CD4-positive, alpha-beta T cell (primary cell): ENCODE measurements around the gene PACSIN2. TPM values are rescaled to one million over a fixed set of nuclear protein-coding genes. Genes with fewer than 3 reads are reported as not detected.

Experiments
- ATAC-seq: fragments of 200-7000 bp; cut with Tn5 transposase; one replicate; pipeline ENCODE4 v1.10.0; 2022; ENCODE audit warnings: mild to moderate bottlenecking; ENCODE audit not compliant: poor library complexity
- CTCF ChIA-PET: fragments of 350-600 bp; sonication (Branson Sonifier 250); formaldehyde crosslinking; loops from one replicate; lab custom pipeline; 2021; ENCODE audit warnings: antibody characterized with exemption, inconsistent platforms; lab: Charles Lee
- POLR2A ChIA-PET: fragments of 350-600 bp; sonication (Branson Sonifier 250); formaldehyde crosslinking; loops from one replicate; lab custom pipeline; 2021; ENCODE audit warnings: antibody characterized with exemption, inconsistent platforms; lab: Charles Lee
- DNase-seq, 14 experiments: peaks; one replicate each; pipeline ENCODE4 v3.0.0-alpha.2; 2013 to 2020; ENCODE audit warnings: mixed read lengths in 2 of 14
- H3K27ac ChIP-seq, 2 donors: one replicate each; pipeline versions ENCODE4 v1.5.1 to v1.7.0; 2013; ENCODE audit warnings: low read length in 2 of 2, low read depth in 1 of 2, mild to moderate bottlenecking in 1 of 2
- H3K27me3 ChIP-seq, 2 experiments: 1 replicate in 1 of 2; 2 replicates in 1 of 2; pipeline versions ENCODE4 v1.6.1 to v1.7.0; 2013; ENCODE audit warnings: low read length in 2 of 2, control low read depth in 1 of 2, mild to moderate bottlenecking in 1 of 2, moderate library complexity in 1 of 2; ENCODE audit not compliant: insufficient read depth in 2 of 2, control insufficient read depth in 1 of 2
- H3K36me3 ChIP-seq: one replicate; pipeline ENCODE4 v1.6.1; 2013; ENCODE audit warnings: low read length, control low read depth; ENCODE audit not compliant: insufficient read depth
- H3K4me1 ChIP-seq: one replicate; pipeline ENCODE4 v1.6.1; 2013; ENCODE audit warnings: low read length, control low read depth; ENCODE audit not compliant: insufficient read depth
- H3K4me3 ChIP-seq: one replicate; pipeline ENCODE4 v1.5.1; 2013; ENCODE audit warnings: mild to moderate bottlenecking, low read length, moderate library complexity
- H3K9me3 ChIP-seq, 2 experiments: 1 replicate in 1 of 2; 2 replicates in 1 of 2; pipeline versions ENCODE4 v1.6.1 to v1.7.0; 2013; ENCODE audit warnings: low read length in 2 of 2, mild to moderate bottlenecking in 2 of 2, control low read depth in 1 of 2, moderate library complexity in 1 of 2; ENCODE audit not compliant: control insufficient read depth in 1 of 2, insufficient read depth in 1 of 2
- H3K27ac Mint-ChIP-seq: one replicate; pipeline ENCODE4 v1.8.0; 2020; ENCODE audit warnings: mixed read lengths
- H3K27me3 Mint-ChIP-seq: one replicate; pipeline ENCODE4 v1.8.0; 2021; ENCODE audit warnings: mixed read lengths
- H3K36me3 Mint-ChIP-seq: one replicate; pipeline ENCODE4 v1.8.0; 2021; ENCODE audit warnings: low read depth, mixed read lengths
- H3K4me1 Mint-ChIP-seq: one replicate; pipeline ENCODE4 v1.8.0; 2021; ENCODE audit warnings: low read depth, mixed read lengths
- H3K4me3 Mint-ChIP-seq: one replicate; pipeline ENCODE4 v1.8.0; 2020; ENCODE audit warnings: mild to moderate bottlenecking, mixed read lengths
- H3K9me3 Mint-ChIP-seq: one replicate; pipeline ENCODE4 v1.8.0; 2020; ENCODE audit warnings: mixed read lengths
- CTCF ChIP-seq: fragments of 200-600 bp; IDR thresholded peaks from one replicate; pipeline ENCODE4 v1.8.0; 2022; ENCODE audit warnings: antibody characterized with exemption, mild to moderate bottlenecking
- intact Hi-C, 2 experiments: fragments of 100-400 bp; cut with DNase I in 1 of 2; cut with micrococcal nuclease in 1 of 2; formaldehyde crosslinking; loops; one replicate each; pipeline versions ENCODE4 v1.15.1 to v1.9.0; 2023 to 2025; cut with DNase I, micrococcal nuclease
- total RNA-seq, 174 experiments: library from RNA in 2 of 174; stranded (reverse) in 2 of 174; gene quantifications; one replicate each; pipeline ENCODE4 v1.2.3 and lab custom pipeline; 2021 to 2026

The PACSIN2 gene
- total RNA-seq, 2 experiments from 2014 or later = 23.3 to 25.5 TPM

- DNase-seq (peak in 1 of 14 experiments; percentile 24), ATAC-seq (no peak)
- H3K4me1 ChIP-seq = peaks cover 37% of the 10 kb centered on the region
- H3K27ac ChIP-seq = peak overlapping the region in 1 of 2 donors; percentile 47
- ChIA-PET CTCF (interaction anchor here (1.0 kb wide), 1 partner anchor 52 kb away, joined by 3 read pairs; no protein-coding TSS in a partner anchor), POLR2A (no interaction called here)
- no peak for TF ChIP-seq CTCF
- intact Hi-C loops = no loop called here
- H3K27me3 Mint-ChIP-seq = no peaks in the 10 kb centered on the region
- H3K36me3 Mint-ChIP-seq = peaks cover 26% of the 10 kb centered on the region
- H3K9me3 ChIP-seq = no peaks in the 10 kb centered on the region
- peaks cover 8% of the 10 kb centered on the region for H3K36me3 ChIP-seq
- H3K4me3 ChIP-seq = no peak overlapping the region
- peaks cover 39% of the 10 kb centered on the region for H3K4me1 Mint-ChIP-seq
- H3K9me3 Mint-ChIP-seq = no peaks in the 10 kb centered on the region
- no peaks in the 10 kb centered on the region for H3K27me3 ChIP-seq
- H3K27ac Mint-ChIP-seq = peak overlapping the region; percentile 83
- H3K4me3 Mint-ChIP-seq = no peak overlapping the region
Measured at GRCh38 chr22:42895541-42895981, 119.4 kb downstream of the PACSIN2 start.

GRCh38 chr22:42895087-42895486 lies 119.9 kb downstream of the PACSIN2 start:
- intact Hi-C loops = no loop called here
- Histone ChIP-seq H3K27ac (peak overlapping the region in 1 of 2 donors; percentile 47), H3K27me3 (no peaks in the 10 kb centered on the region), H3K36me3 (peaks cover 9% of the 10 kb centered on the region), H3K9me3 (no peaks in the 10 kb centered on the region), H3K4me3 (no peak overlapping the region), H3K4me1 (peaks cover 37% of the 10 kb centered on the region)
- peak overlapping the region; percentile 83 for H3K27ac Mint-ChIP-seq
- POLR2A ChIA-PET = interaction anchor here (1.0 kb wide), 2 partner anchors 38 to 121 kb away, joined by 3 to 5 read pairs; partner anchors contain the start of gene ARFGAP3
- peaks cover 39% of the 10 kb centered on the region for H3K4me1 Mint-ChIP-seq
- ATAC-seq (peak; percentile 87), DNase-seq (peak in 4 of 14 experiments; percentile 10 to 61 (median 56))
- H3K9me3 Mint-ChIP-seq = no peaks in the 10 kb centered on the region
- H3K27me3 Mint-ChIP-seq = no peaks in the 10 kb centered on the region
- CTCF ChIA-PET = interaction anchor here (1.0 kb wide), 1 partner anchor 52 kb away, joined by 3 read pairs; no protein-coding TSS in a partner anchor
- TF ChIP-seq CTCF = no peak
- peak overlapping the region; percentile 8 for H3K4me3 Mint-ChIP-seq
- peaks cover 26% of the 10 kb centered on the region for H3K36me3 Mint-ChIP-seq

- ChIA-PET POLR2A (interaction anchor here (0.6 to 1.0 kb wide), 2 partner anchors 42 to 122 kb away, joined by 3 read pairs; no protein-coding TSS in a partner anchor), CTCF (no interaction called here)
- peak in 3 of 14 experiments; percentile 23 to 56 (median 26) for DNase-seq
- Mint-ChIP-seq H3K27ac (peak overlapping the region; percentile 30), H3K4me1 (peaks cover 49% of the 10 kb centered on the region), H3K4me3 (no peak overlapping the region), H3K36me3 (peaks cover 31% of the 10 kb centered on the region), H3K9me3 (no peaks in the 10 kb centered on the region), H3K27me3 (no peaks in the 10 kb centered on the region)
- Histone ChIP-seq H3K27ac (no peak overlapping the region), H3K4me3 (no peak overlapping the region), H3K4me1 (peaks cover 44% of the 10 kb centered on the region), H3K36me3 (peaks cover 19% of the 10 kb centered on the region), H3K9me3 (no peaks in the 10 kb centered on the region), H3K27me3 (no peaks in the 10 kb centered on the region)
- peak; percentile 38 for ATAC-seq
- no peak for TF ChIP-seq CTCF
- intact Hi-C loops = no loop called here
Measured at GRCh38 chr22:42893371-42894150, 121.4 kb downstream of the PACSIN2 start.
